ENCODE results near the gene CDX1. TPM values are rescaled to one million over a fixed set of nuclear protein-coding genes. Genes with fewer than 3 reads are reported as not detected.
A peak's percentile ranks its signal among the peaks of the same experiment; 100 is the strongest.

The CDX1 gene
- total and polyA plus RNA-seq, 2 of the 8 experiments (the other 6 are each of a cell fraction or from before 2014, with no cell fraction given), result not detected

- Histone ChIP-seq H3K4me2 (ENCODE audit: insufficient read depth in 1 of 2, low read depth in 2 of 2, low read length in 2 of 2) (peak overlapping the region in 1 of 2 experiments; percentile 48; a peak in 2 of 4 replicates), H4K91ac (replicated peaks; ENCODE audit: insufficient read length, low read length) (peak overlapping the region; percentile 64), H2BK120ac (replicated peaks; ENCODE audit: low read depth, low read length) (no peak overlapping the region), H2AFZ (ENCODE audit: low read length) (no peak overlapping the region), H2BK5ac (ENCODE audit: low read depth, low read length) (peak overlapping the region; percentile 66; the same call in 1 of the 2 replicates), H2AK5ac (ENCODE audit: low read depth, low read length) (no peak overlapping the region), H3K9me3 (ENCODE audit: insufficient read depth in 2 of 2, low read depth in 1 of 2, low read length in 1 of 2) (no peaks in the 10 kb centered on the region), H2BK12ac (ENCODE audit: low read depth, low read length) (peak overlapping the region; percentile 56; the same call in 1 of the 2 replicates), H3K14ac (ENCODE audit: insufficient read length) (no peak overlapping the region), H2BK15ac (ENCODE audit: low read length) (peak overlapping the region; percentile 75; the same call in 1 of the 2 replicates), H3K23me2 (ENCODE audit: low read depth, low read length) (no peaks in the 10 kb centered on the region), H3K27ac (ENCODE audit: low read depth, low read length) (no peak overlapping the region), H3K9ac (replicated peaks in 1 of 4; ENCODE audit: extremely low read depth in 1 of 4, low read depth in 3 of 4, low read length in 3 of 4) (no peak overlapping the region; a peak in 1 of 7 replicates), H3K79me1 (ENCODE audit: low read depth, low read length) (no peaks in the 10 kb centered on the region), H4K5ac (ENCODE audit: insufficient read length, low read depth, low read length) (no peak overlapping the region), H4K20me1 (replicated peaks in 1 of 2; ENCODE audit: control insufficient read depth in 1 of 2, insufficient read depth in 2 of 2, low read length in 2 of 2) (no peaks in the 10 kb centered on the region), H3K4me1 (replicated peaks in 1 of 4; ENCODE audit: control insufficient read depth in 3 of 4, insufficient read depth in 4 of 4, low read length in 3 of 4) (peaks cover 6 to 44% (median 29%) of the 10 kb centered on the region in 4 experiments), H4K8ac (ENCODE audit: extremely low read depth, insufficient read depth, low read length) (no peak overlapping the region; the same call in 1 of the 2 replicates), H3K27me3 (replicated peaks in 1 of 4; ENCODE audit: control insufficient read depth in 3 of 4, extremely low read depth in 1 of 4, insufficient read depth in 3 of 4, low read length in 3 of 4) (peaks cover 0 to 3% (median 0%) of the 10 kb centered on the region in 4 experiments; a peak in 1 of 7 replicates), H3K36me3 (ENCODE audit: control insufficient read depth in 2 of 4, insufficient read depth in 4 of 4, low read length in 3 of 4) (no peaks in the 10 kb centered on the region), H3K4ac (replicated peaks; ENCODE audit: insufficient read length, low read depth, low read length) (no peak overlapping the region), H3K18ac (ENCODE audit: extremely low read depth, low read length) (peak overlapping the region; percentile 25; the same call in 1 of the 2 replicates), H3K56ac (replicated peaks; ENCODE audit: insufficient read length, low read depth, low read length) (no peak overlapping the region), H3K23ac (ENCODE audit: insufficient read length) (no peak overlapping the region), H3K4me3 (ENCODE audit: extremely low read depth in 1 of 4, insufficient read depth in 2 of 4, low read depth in 3 of 4, low read length in 4 of 4) (no peak overlapping the region), H2BK20ac (ENCODE audit: low read length) (0 out of 2 replicates have a peak overlapping the region, but pooled peaks have one; percentile 40), H3K79me2 (ENCODE audit: control insufficient read depth in 1 of 2, insufficient read depth in 2 of 2, low read length in 2 of 2) (no peaks in the 10 kb centered on the region)
- FAIRE-seq (no peak), DNase-seq (ENCODE audit: low read depth in 1 of 2, low spot score in 2 of 2) (no peak)
- ChIA-PET CTCF (ENCODE audit: partially characterized antibody) (interaction anchor here (0.6 to 23.7 kb wide), 8 partner anchors 5 to 712 kb away, joined by 3 to 406 read pairs (median 186); partner anchors contain the start of genes CDX1, PDGFRB and SLC6A7), POLR2A (ENCODE audit: partially characterized antibody) (interaction anchor here (1.2 kb wide), 1 partner anchor 46 kb away, joined by 4 read pairs; no protein-coding TSS in a partner anchor)
- 85% methylated on average over 20 of the region's 21 CpGs; no CpG with 5 or more reads in 1 of the 2 experiments for WGBS, 2 experiments (ENCODE audit: extremely low coverage in 1 of 2, insufficient coverage in 1 of 2, insufficient read length in 1 of 2, insufficient replicate concordance in 2 of 2, low coverage in 1 of 2, low lambda C conversion rate in 2 of 2, missing lambda C conversion rate in 1 of 2)
- TF ChIP-seq FOSL1 (IDR thresholded peaks at IDR 0.05; ENCODE audit: insufficient read depth, low read depth, low read length) (no peak), TBP (IDR thresholded peaks at IDR 0.05; ENCODE audit: low read depth, low read length) (no peak), KDM5A (IDR thresholded peaks at IDR 0.05; ENCODE audit: low read length) (no peak), RAD21 (IDR thresholded peaks at IDR 0.05 in 1 of 2, conservative IDR thresholded peaks at IDR 0.05 in 1 of 2; ENCODE audit: low read depth in 2 of 2, low read length in 2 of 2) (no peak), ATF2 (IDR thresholded peaks at IDR 0.05; ENCODE audit: low read length) (no peak), SP4 (IDR thresholded peaks at IDR 0.05; ENCODE audit: low read length) (no peak), HDAC6 (IDR thresholded peaks at IDR 0.05; ENCODE audit: low read depth, low read length) (no peak), CHD2 (IDR thresholded peaks at IDR 0.05; ENCODE audit: low read length) (no peak), SIX5 (IDR thresholded peaks at IDR 0.05; ENCODE audit: low read depth, low read length) (no peak), GABPA (IDR thresholded peaks at IDR 0.05; ENCODE audit: borderline replicate concordance, insufficient read depth, low read length) (no peak), BACH1 (IDR thresholded peaks at IDR 0.05; ENCODE audit: low read length) (no peak)
Measured at GRCh38 chr5:150209099-150209635, 42.6 kb downstream of the CDX1 start.

Measured in H1 (cell line).